IPS DF 4.7 (cell line): Measurements from ENCODE around the gene INSIG1.
A peak's percentile ranks its signal among the peaks of the same experiment; 100 is the strongest.

Experiments
- DNase-seq: peaks from one replicate; pipeline ENCODE4 v3.0.0-alpha.2; 2013; ENCODE audit warnings: low spot score; ENCODE audit errors: extremely low read depth

The INSIG1 gene

GRCh38 chr7:155284496-155285274, 13.0 kb upstream of the INSIG1 start:
- DNase-seq: no peak

GRCh38 chr7:155285423-155285822, 12.3 kb upstream of the INSIG1 start:
- DNase-seq: no peak

GRCh38 chr7:155285833-155286232, 11.8 kb upstream of the INSIG1 start:
- no peak for DNase-seq

- DNase-seq: no peak
Measured at GRCh38 chr7:155286686-155287085, 11.0 kb upstream of the INSIG1 start.

GRCh38 chr7:155287284-155287935, 10.3 kb upstream of the INSIG1 start:
- no peak for DNase-seq

- no peak for DNase-seq
Measured at GRCh38 chr7:155288055-155288454, 9.6 kb upstream of the INSIG1 start.

- DNase-seq: no peak
Measured at GRCh38 chr7:155289107-155289506, 8.6 kb upstream of the INSIG1 start.

GRCh38 chr7:155289949-155290501, 7.7 kb upstream of the INSIG1 start:
- no peak for DNase-seq

- no peak for DNase-seq
Measured at GRCh38 chr7:155291045-155291530, 6.6 kb upstream of the INSIG1 start.

GRCh38 chr7:155291729-155292128, 5.9 kb upstream of the INSIG1 start:
- no peak for DNase-seq

- DNase-seq: no peak
Measured at GRCh38 chr7:155292680-155293226, 4.9 kb upstream of the INSIG1 start.

- DNase-seq: no peak
Measured at GRCh38 chr7:155293721-155294510, 3.8 kb upstream of the INSIG1 start.

GRCh38 chr7:155294511-155294778, 3.2 kb upstream of the INSIG1 start:
- no peak for DNase-seq

- no peak for DNase-seq
Measured at GRCh38 chr7:155295511-155295910, 2.2 kb upstream of the INSIG1 start.

- DNase-seq: no peak
Measured at GRCh38 chr7:155296006-155296787, 1.5 kb upstream of the INSIG1 start.

GRCh38 chr7:155296788-155297516, 726 bp upstream of the INSIG1 start:
- DNase-seq: no peak

- DNase-seq: no peak
Measured at GRCh38 chr7:155298288-155298833, 683 bp downstream of the INSIG1 start.

GRCh38 chr7:155298834-155299534, 1.3 kb downstream of the INSIG1 start:
- peak; percentile 49 for DNase-seq

GRCh38 chr7:155299535-155300202, 2.0 kb downstream of the INSIG1 start:
- no peak for DNase-seq
